Measurements from ENCODE around the gene RD3L.
"Not testable (repeated sequence)": the region's sequence is repeated elsewhere in the genome, so short reads cannot be mapped to it uniquely, and the experiment has no call there.

RD3L gene

DNA sequence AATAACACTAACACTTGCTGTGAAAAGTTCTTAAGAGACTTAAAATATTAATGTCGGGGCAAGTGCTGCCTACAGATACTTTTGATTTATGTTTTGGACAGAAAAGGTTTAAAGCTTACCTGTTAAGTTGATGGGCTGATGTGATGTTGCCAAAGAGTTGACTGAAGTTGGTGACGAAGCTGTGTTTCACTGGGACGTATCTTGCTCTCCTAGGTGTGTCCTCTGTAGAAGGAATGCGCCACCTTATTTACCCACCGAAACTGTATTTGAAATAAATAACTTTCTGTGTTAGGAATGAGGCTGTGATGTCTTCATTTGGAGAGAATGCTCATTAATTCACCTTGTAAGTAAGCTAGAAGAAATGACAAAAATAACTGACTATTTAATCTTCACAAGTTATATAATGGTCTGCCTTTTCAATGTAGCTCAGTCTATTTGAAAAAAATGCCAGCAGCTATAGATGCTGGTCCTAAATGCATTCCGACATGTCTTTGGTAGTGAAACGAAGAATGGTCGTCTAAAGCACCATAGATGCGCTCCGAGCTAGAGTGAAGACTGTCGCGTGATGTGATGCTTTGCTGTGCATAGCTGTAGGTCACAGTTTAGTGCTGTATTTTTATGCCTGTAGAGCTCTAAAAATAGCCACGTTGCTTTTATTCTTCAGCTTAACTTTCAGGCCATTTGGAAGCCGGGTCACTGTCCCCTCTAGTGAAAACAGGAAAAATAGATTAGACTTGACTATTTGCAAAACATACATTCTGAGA lies at the start of gene RD3L:
RD3L (minus strand) TSS at position 557 of the 764 bp plus-strand sequence. CDS start 834 bp downstream, outside the sequence.
- Histone ChIP-seq H3K27me3 (ENCODE audit: control insufficient read depth, insufficient read depth, low read length) (no peaks in the 10 kb centered on the region), H3K36me3 (ENCODE audit: control insufficient read depth, low read depth, low read length) (no peaks in the 10 kb centered on the region), H3K4me3 (ENCODE audit: low read length) (no peak within 1 kb of the TSS), H3K9ac (ENCODE audit: low read length) (no peak within 1 kb of the TSS), H3K4me1 (ENCODE audit: control insufficient read depth, low read depth, low read length) (no peaks in the 10 kb centered on the region), H3K27ac (ENCODE audit: low read length) (no peak within 1 kb of the TSS), H3K9me3 (ENCODE audit: control insufficient read depth, low read depth, low read length) (peaks cover 4% of the 10 kb centered on the region)

DNA sequence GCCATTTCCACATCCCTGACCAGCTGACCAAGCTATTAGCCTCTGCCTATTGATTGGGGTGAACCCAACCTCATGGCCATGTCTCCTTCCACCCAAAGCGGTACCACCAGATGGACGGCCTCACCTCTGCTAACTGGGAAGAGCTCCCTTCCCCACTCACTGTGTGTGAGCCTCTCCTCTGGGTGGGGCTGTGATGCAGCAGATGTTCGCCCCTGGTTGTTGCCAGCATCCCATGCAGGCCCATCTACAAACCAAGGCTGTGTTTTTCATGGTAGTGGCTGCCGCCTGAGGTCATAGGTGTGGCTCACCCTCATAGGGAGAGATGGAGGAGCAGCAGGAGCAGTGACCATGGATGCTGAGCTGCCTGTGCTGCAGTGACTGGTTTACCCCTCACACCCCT lies 47.6 kb upstream of the RD3L start:
- Histone ChIP-seq H3K36me3 (ENCODE audit: control insufficient read depth, low read depth, low read length) (no peaks in the 10 kb centered on the region), H3K4me1 (ENCODE audit: control insufficient read depth, low read depth, low read length) (no peaks in the 10 kb centered on the region), H3K9ac (ENCODE audit: low read length) (no peak overlapping the region), H3K27ac (ENCODE audit: low read length) (no peak overlapping the region), H3K27me3 (ENCODE audit: control insufficient read depth, insufficient read depth, low read length) (no peaks in the 10 kb centered on the region), H3K9me3 (ENCODE audit: control insufficient read depth, low read depth, low read length) (no peaks in the 10 kb centered on the region), H3K4me3 (ENCODE audit: low read length) (no peak overlapping the region)

DNA sequence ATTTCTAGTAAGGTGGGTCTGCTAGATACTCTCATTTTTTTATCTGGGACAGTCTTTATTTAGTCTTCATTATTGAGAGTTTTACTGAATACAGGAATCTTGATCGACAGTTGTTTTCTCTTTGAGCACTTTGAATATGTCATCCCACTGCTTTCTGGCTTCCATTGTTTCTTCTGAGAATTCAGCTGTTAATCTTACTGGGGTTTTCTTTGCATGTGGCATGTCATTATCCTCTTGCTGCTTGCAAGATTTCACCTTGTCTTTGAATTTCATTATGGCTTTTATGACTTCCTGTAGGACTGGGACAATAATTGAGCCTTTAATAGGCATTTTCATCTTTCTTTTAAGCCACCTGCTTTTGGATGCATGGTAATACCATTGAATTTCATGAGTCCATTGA lies 46.7 kb upstream of the RD3L start:
- H3K27ac ChIP-seq (ENCODE audit: low read length) = no peak overlapping the region
- no peaks in the 10 kb centered on the region for H3K4me1 ChIP-seq (ENCODE audit: control insufficient read depth, low read depth, low read length)
- no peaks in the 10 kb centered on the region for H3K36me3 ChIP-seq (ENCODE audit: control insufficient read depth, low read depth, low read length)
- H3K4me3 ChIP-seq (ENCODE audit: low read length) = no peak overlapping the region
- H3K9me3 ChIP-seq (ENCODE audit: control insufficient read depth, low read depth, low read length) = no peaks in the 10 kb centered on the region
- H3K27me3 ChIP-seq (ENCODE audit: control insufficient read depth, insufficient read depth, low read length) = no peaks in the 10 kb centered on the region
- H3K9ac ChIP-seq (ENCODE audit: low read length) = no peak overlapping the region

DNA sequence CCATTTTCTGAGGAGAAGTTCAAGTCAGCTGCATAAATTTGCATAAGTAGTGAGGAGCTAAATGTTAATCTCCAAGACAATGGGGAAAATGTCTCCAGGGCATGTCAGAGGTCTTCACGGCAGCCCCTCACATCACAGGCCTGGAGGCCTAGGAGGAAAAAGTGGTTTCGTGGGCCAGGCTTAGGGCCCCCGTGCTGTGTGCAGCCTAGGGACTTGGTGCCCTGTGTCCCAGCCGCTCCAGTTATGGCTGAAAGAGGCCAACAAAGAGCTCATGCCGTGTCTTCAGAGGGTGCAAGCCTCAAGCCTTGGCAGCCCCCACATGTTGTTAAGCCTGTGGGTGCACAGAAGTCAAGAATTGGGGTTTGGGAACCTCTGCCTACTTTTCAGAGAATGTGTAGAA lies 41.9 kb upstream of the RD3L start:
- no peak overlapping the region for H3K9ac ChIP-seq (ENCODE audit: low read length)
- no peaks in the 10 kb centered on the region for H3K9me3 ChIP-seq (ENCODE audit: control insufficient read depth, low read depth, low read length)
- H3K27ac ChIP-seq (ENCODE audit: low read length) = no peak overlapping the region
- H3K27me3 ChIP-seq (ENCODE audit: control insufficient read depth, insufficient read depth, low read length) = no peaks in the 10 kb centered on the region
- H3K4me1 ChIP-seq (ENCODE audit: control insufficient read depth, low read depth, low read length) = no peaks in the 10 kb centered on the region
- H3K4me3 ChIP-seq (ENCODE audit: low read length) = no peak overlapping the region
- H3K36me3 ChIP-seq (ENCODE audit: control insufficient read depth, low read depth, low read length) = no peaks in the 10 kb centered on the region

DNA sequence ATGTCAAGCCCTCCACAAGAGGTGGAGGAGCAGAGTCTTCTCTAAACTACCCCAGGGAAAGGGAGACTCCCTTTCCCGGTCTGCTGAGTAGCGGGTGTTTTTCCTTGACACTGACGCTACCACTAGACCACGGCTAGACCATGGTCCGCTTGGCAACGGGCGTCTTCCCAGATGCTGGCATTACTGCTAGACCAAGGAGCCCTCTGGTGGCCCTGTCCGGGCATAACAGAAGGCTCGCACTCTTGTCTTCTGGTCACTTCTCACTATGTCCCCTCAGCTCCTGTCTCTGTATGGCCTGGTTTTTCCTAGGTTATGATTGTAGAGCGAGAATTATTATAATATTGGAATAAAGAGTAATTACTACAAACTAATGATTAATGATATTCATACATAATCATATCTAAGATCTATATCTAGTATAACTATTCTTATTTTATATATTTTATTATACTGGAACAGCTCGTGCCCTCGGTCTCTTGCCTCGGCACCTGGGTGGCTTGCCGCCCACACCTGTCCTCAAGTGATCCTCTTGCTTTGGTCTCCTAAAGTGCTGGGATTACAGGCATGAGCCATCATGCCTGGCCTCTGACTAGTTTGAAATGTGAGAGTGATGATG lies 38.4 kb upstream of the RD3L start:
- not testable (repeated sequence) for H3K27me3 ChIP-seq (ENCODE audit: control insufficient read depth, insufficient read depth, low read length); H3K36me3 ChIP-seq (ENCODE audit: control insufficient read depth, low read depth, low read length); H3K27ac ChIP-seq (ENCODE audit: low read length); H3K9me3 ChIP-seq (ENCODE audit: control insufficient read depth, low read depth, low read length); H3K4me1 ChIP-seq (ENCODE audit: control insufficient read depth, low read depth, low read length); H3K4me3 ChIP-seq (ENCODE audit: low read length); H3K9ac ChIP-seq (ENCODE audit: low read length)

DNA sequence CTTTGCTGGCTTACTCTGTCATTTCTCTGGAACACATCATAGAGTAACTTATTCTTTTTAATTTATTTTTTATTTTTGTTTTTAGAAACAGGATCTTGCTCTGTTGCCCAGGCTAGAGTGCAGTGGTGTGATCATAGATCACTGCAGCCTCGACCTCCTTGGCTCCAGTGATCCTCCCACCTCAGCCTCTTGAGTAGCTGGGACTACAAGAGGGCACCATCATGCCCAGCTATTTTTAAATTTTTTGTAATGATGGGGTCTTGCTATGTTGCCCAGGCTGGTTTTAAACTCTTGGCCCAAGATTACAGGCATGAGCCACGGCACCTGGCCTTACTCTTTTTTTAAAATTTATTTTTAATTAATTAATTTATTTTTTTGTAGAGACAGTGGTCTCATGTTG lies 32.2 kb upstream of the RD3L start:
- Histone ChIP-seq H3K36me3 (ENCODE audit: control insufficient read depth, low read depth, low read length) (no peaks in the 10 kb centered on the region), H3K4me3 (ENCODE audit: low read length) (no peak overlapping the region), H3K9me3 (ENCODE audit: control insufficient read depth, low read depth, low read length) (no peaks in the 10 kb centered on the region), H3K27ac (ENCODE audit: low read length) (no peak overlapping the region), H3K27me3 (ENCODE audit: control insufficient read depth, insufficient read depth, low read length) (no peaks in the 10 kb centered on the region), H3K4me1 (ENCODE audit: control insufficient read depth, low read depth, low read length) (no peaks in the 10 kb centered on the region), H3K9ac (ENCODE audit: low read length) (no peak overlapping the region)

DNA sequence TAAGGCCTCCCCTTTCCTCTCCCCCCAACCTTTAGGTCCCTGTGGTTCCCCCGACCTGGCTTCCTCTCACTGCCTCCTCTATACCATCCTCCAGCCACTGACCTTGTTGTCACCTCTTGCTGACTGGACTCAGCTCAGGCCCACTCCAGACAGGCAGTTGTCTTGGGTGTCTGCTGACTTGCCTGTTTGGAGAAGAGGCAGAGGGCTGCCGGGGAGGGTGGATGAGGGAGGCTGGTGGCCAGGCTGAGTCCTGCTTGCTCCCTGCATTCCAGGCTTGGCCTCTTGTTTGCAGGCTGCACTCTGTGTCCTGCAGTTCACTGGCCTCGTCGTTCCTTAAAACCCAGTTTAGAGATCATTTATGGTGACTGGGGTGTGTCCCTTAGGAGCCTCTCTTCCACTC lies 31.0 kb upstream of the RD3L start:
- Histone ChIP-seq H3K9me3 (ENCODE audit: control insufficient read depth, low read depth, low read length) (no peaks in the 10 kb centered on the region), H3K4me3 (ENCODE audit: low read length) (no peak overlapping the region), H3K4me1 (ENCODE audit: control insufficient read depth, low read depth, low read length) (no peaks in the 10 kb centered on the region), H3K9ac (ENCODE audit: low read length) (no peak overlapping the region), H3K27ac (ENCODE audit: low read length) (no peak overlapping the region), H3K27me3 (ENCODE audit: control insufficient read depth, insufficient read depth, low read length) (no peaks in the 10 kb centered on the region), H3K36me3 (ENCODE audit: control insufficient read depth, low read depth, low read length) (no peaks in the 10 kb centered on the region)

DNA sequence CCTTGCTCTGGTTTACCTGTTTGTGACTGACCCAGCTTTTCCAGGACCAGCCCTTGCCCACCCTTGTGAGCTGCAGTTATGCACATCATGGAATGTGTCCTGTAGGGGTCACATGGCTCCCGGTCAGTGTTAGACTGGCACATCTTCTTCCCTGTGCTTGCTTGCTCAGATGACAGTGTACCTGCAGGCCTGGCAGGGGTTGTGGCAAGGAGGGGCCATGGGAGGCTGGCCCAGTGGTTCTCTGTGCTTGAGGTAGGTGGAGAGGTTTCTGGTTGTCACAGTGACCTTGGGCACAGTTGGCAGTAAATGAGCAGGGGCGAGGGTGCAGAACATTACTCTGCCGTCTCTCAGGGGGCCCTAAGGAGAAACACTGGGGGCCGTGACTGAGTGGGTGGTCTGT lies 27.6 kb upstream of the RD3L start:
- H3K36me3 ChIP-seq (ENCODE audit: control insufficient read depth, low read depth, low read length) = no peaks in the 10 kb centered on the region

DNA sequence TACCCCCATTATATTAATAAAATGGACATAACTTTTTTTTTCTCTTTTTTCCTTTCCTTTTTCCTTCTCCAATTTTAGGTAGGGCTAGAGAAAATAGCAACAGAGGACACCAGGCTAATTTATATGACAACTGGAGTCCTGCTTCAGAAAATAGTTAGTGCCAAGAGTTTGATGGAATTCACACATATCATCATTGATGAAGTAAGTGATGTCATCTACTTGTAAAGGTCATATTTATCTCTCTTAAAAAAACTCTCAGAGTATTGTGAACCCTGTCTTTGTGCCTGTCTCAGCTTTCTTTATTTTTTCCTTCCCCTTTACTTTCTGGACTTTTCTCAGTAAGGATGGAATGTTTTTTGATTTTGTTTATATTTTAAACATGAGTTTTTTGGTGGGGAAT lies 24.3 kb upstream of the RD3L start:
- Histone ChIP-seq H3K27me3 (ENCODE audit: control insufficient read depth, insufficient read depth, low read length) (no peaks in the 10 kb centered on the region), H3K9ac (ENCODE audit: low read length) (no peak overlapping the region), H3K4me3 (ENCODE audit: low read length) (no peak overlapping the region), H3K4me1 (ENCODE audit: control insufficient read depth, low read depth, low read length) (no peaks in the 10 kb centered on the region), H3K36me3 (ENCODE audit: control insufficient read depth, low read depth, low read length) (no peaks in the 10 kb centered on the region), H3K27ac (ENCODE audit: low read length) (no peak overlapping the region), H3K9me3 (ENCODE audit: control insufficient read depth, low read depth, low read length) (no peaks in the 10 kb centered on the region)

More for the DNA sequence above, 27.6 kb upstream of the RD3L start:
- Histone ChIP-seq H3K27me3 (ENCODE audit: control insufficient read depth, insufficient read depth, low read length) (no peaks in the 10 kb centered on the region), H3K9ac (ENCODE audit: low read length) (no peak overlapping the region), H3K27ac (ENCODE audit: low read length) (no peak overlapping the region), H3K4me3 (ENCODE audit: low read length) (no peak overlapping the region), H3K4me1 (ENCODE audit: control insufficient read depth, low read depth, low read length) (no peaks in the 10 kb centered on the region), H3K9me3 (ENCODE audit: control insufficient read depth, low read depth, low read length) (no peaks in the 10 kb centered on the region)

DNA sequence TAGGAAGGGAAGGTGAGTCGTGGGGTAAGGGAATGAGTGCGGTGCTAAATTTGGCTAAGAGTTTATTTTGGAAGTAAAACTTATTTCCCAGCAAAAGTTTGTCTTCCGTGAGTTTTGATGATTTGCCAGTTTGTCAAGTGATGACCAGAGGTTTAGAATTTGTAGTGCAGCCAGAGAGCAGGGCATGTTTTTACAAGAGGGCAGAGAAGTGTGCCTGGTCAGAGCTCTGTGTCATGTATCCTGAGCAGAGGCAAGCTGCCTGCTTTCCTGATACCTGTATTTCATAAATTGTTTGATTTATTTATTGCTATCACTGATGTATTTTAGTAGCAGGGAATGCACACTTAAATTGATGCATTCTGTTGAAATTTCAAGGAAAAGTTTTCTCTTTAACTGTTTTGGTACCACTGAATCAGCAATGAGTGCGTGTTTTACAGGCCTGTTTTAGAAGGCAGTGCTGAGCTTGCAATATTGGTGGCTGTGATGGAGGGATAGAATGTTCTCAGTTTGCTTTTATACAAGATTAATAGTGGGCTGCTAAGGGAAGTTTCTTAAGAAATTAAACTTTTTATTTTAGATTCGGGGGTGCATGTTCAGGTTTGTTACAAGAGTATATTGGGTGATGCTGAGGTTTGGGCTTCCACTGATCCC lies 19.7 kb upstream of the RD3L start:
- Histone ChIP-seq H3K9ac (ENCODE audit: low read length) (no peak overlapping the region), H3K9me3 (ENCODE audit: control insufficient read depth, low read depth, low read length) (no peaks in the 10 kb centered on the region), H3K4me1 (ENCODE audit: control insufficient read depth, low read depth, low read length) (peaks cover 5% of the 10 kb centered on the region), H3K4me3 (ENCODE audit: low read length) (no peak overlapping the region), H3K27me3 (ENCODE audit: control insufficient read depth, insufficient read depth, low read length) (no peaks in the 10 kb centered on the region), H3K27ac (ENCODE audit: low read length) (no peak overlapping the region), H3K36me3 (ENCODE audit: control insufficient read depth, low read depth, low read length) (no peaks in the 10 kb centered on the region)

DNA sequence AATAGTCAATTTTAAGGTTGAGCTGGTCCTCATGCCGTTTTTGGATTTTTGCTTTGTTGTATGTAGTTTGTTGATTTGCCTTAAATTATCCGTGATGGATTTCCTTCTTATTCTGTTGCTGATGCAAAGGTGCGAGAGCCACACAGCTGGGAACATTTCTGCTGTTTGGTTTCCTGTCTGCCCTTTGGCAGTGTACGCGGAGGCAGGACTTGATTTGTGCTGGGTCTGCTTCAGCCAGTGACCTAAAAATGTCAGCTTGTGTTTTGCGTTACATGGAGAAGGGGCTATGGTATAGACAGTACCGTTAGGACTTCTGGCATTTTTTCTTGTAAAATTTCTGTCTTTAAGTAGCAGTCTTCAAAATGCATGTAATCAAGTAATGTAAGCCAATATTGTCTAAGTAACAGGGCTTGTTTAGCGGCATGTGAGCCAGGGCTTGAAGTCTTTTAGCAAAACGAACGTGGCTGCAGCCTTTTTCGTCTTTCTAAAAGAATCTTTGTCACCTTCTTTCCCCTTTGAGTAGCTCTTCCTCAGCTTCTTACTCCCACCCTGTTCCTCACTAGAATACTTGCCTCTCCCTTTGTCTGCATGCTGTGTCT lies 18.2 kb upstream of the RD3L start:
- Histone ChIP-seq H3K36me3 (ENCODE audit: control insufficient read depth, low read depth, low read length) (no peaks in the 10 kb centered on the region), H3K4me1 (ENCODE audit: control insufficient read depth, low read depth, low read length) (peaks cover 5% of the 10 kb centered on the region), H3K27me3 (ENCODE audit: control insufficient read depth, insufficient read depth, low read length) (no peaks in the 10 kb centered on the region), H3K4me3 (ENCODE audit: low read length) (no peak overlapping the region), H3K9me3 (ENCODE audit: control insufficient read depth, low read depth, low read length) (no peaks in the 10 kb centered on the region), H3K9ac (ENCODE audit: low read length) (no peak overlapping the region), H3K27ac (ENCODE audit: low read length) (no peak overlapping the region)

All from iPS-18a (cell line).